WTC11 (cell line): ENCODE data around the gene MAPKAP1. TPM values are rescaled to one million over a fixed set of nuclear protein-coding genes. Genes with fewer than 3 reads are reported as not detected.

ENCODE experiments used
- ATAC-seq: fragments of 200-7000 bp; cut with Tn5 transposase; 2 replicates; pipeline ENCODE4 v1.10.0; 2021; ENCODE audit warnings: mild to moderate bottlenecking, moderate library complexity
- CTCF ChIA-PET: fragments of 300-600 bp; sonication (Branson Sonifier 250); formaldehyde crosslinking; loops from one replicate; lab custom pipeline; 2021; ENCODE audit warnings: antibody characterized with exemption; lab: Charles Lee
- POLR2A ChIA-PET: fragments of 350-600 bp; sonication (Branson Sonifier 250); formaldehyde crosslinking; loops from one replicate; lab custom pipeline; 2021; ENCODE audit warnings: antibody characterized with exemption; lab: Charles Lee
- DNase-seq: peaks from one replicate; pipeline ENCODE4 v3.0.0; 2021; ENCODE audit warnings: low spot score
- H3K27ac Mint-ChIP-seq: 2 replicates; pipeline ENCODE4 v1.8.0; 2021; ENCODE audit warnings: mixed read lengths
- H3K27me3 Mint-ChIP-seq: 2 replicates; pipeline ENCODE4 v1.8.0; 2021; ENCODE audit warnings: low read depth, mild to moderate bottlenecking, moderate library complexity, mixed read lengths
- H3K36me3 Mint-ChIP-seq: 2 replicates; pipeline ENCODE4 v1.8.0; 2021; ENCODE audit warnings: mixed read lengths
- H3K4me1 Mint-ChIP-seq: 2 replicates; pipeline ENCODE4 v1.8.0; 2022; ENCODE audit warnings: mixed read lengths
- H3K4me3 Mint-ChIP-seq: 2 replicates; pipeline ENCODE4 v1.8.0; 2021; ENCODE audit warnings: mild to moderate bottlenecking, moderate library complexity, mixed read lengths
- H3K9me3 Mint-ChIP-seq: 2 replicates; pipeline ENCODE4 v1.8.0; 2021; ENCODE audit warnings: mixed read lengths
- ARID4B ChIP-seq: sonication (generic); formaldehyde crosslinking; IDR thresholded peaks from 2 replicates; pipeline ENCODE4 v1.8.0; 2023; ENCODE audit warnings: missing genetic modification reagents, mild to moderate bottlenecking, borderline replicate concordance
- CREB1 ChIP-seq: sonication (generic); formaldehyde crosslinking; IDR thresholded peaks from 2 replicates; pipeline ENCODE4 v1.8.0; 2023; ENCODE audit warnings: mild to moderate bottlenecking, missing genetic modification reagents
- CTCF ChIP-seq: fragments of 200-600 bp; IDR thresholded peaks from 2 replicates; pipeline ENCODE4 v1.8.0; 2022; ENCODE audit warnings: antibody characterized with exemption
- JUN ChIP-seq: sonication (generic); formaldehyde crosslinking; IDR thresholded peaks from 2 replicates; pipeline ENCODE4 v1.8.0; 2023; ENCODE audit warnings: mild to moderate bottlenecking, missing genetic modification reagents
- MAX ChIP-seq: sonication (generic); formaldehyde crosslinking; IDR thresholded peaks from 2 replicates; pipeline ENCODE4 v1.8.0; 2022; ENCODE audit warnings: mild to moderate bottlenecking, missing genetic modification reagents
- MYBL2 ChIP-seq: sonication (generic); formaldehyde crosslinking; IDR thresholded peaks from 2 replicates; pipeline ENCODE4 v1.8.1; 2023; ENCODE audit warnings: mild to moderate bottlenecking, moderate library complexity, missing genetic modification reagents
- NR1H2 ChIP-seq: sonication (generic); formaldehyde crosslinking; IDR thresholded peaks from 2 replicates; pipeline ENCODE4 v1.9.0; 2021; ENCODE audit warnings: mild to moderate bottlenecking, moderate library complexity, missing genetic modification reagents
- OVOL2 ChIP-seq: fragments of 250-450 bp; sonication (Bioruptor Pico); IDR thresholded peaks from 2 replicates; pipeline ENCODE4 v1.9.0; 2021; ENCODE audit warnings: mild to moderate bottlenecking, borderline replicate concordance
- PRDM15 ChIP-seq: sonication (generic); formaldehyde crosslinking; IDR thresholded peaks from 2 replicates; pipeline ENCODE4 v1.8.0; 2022; ENCODE audit warnings: missing genetic modification reagents
- TCF7 ChIP-seq: sonication (generic); formaldehyde crosslinking; IDR thresholded peaks from 2 replicates; pipeline ENCODE4 v1.8.0; 2022; ENCODE audit warnings: mild to moderate bottlenecking, low read depth, missing genetic modification reagents, moderate library complexity
- ZBTB43 ChIP-seq: sonication (generic); formaldehyde crosslinking; IDR thresholded peaks from 2 replicates; pipeline ENCODE4 v1.8.1; 2023; ENCODE audit warnings: mild to moderate bottlenecking, missing genetic modification reagents
- ZMAT4 ChIP-seq: fragments of 250-450 bp; sonication (Bioruptor Pico); IDR thresholded peaks from 2 replicates; pipeline ENCODE4 v1.9.0; 2021; ENCODE audit warnings: mild to moderate bottlenecking
- ZNF219 ChIP-seq: sonication (generic); formaldehyde crosslinking; IDR thresholded peaks from 2 replicates; pipeline ENCODE4 v1.8.0; 2023; ENCODE audit warnings: missing genetic modification reagents, mild to moderate bottlenecking, borderline replicate concordance
- ZNF263 ChIP-seq: sonication (generic); formaldehyde crosslinking; IDR thresholded peaks from 2 replicates; pipeline ENCODE4 v1.8.1; 2022; ENCODE audit warnings: low read depth, mild to moderate bottlenecking, moderate library complexity, missing genetic modification reagents
- ZNF317 ChIP-seq: sonication (generic); formaldehyde crosslinking; IDR thresholded peaks from 2 replicates; pipeline ENCODE4 v1.8.1; 2023; ENCODE audit warnings: low read depth, mild to moderate bottlenecking, moderate library complexity, missing genetic modification reagents, borderline replicate concordance
- ZNF671 ChIP-seq: fragments of 250-450 bp; sonication (Bioruptor Pico); IDR thresholded peaks from 2 replicates; pipeline ENCODE4 v1.8.0; 2021; ENCODE audit warnings: mild to moderate bottlenecking
- total RNA-seq: library from RNA; stranded (reverse); gene quantifications from 3 replicates; pipeline ENCODE4 v1.2.3, GENCODE V29; 2021

The MAPKAP1 gene
- total RNA-seq, 1 experiment from 2014 or later = 111 TPM

GRCh38 chr9:125425170-125425897 is 281.7 kb downstream of the MAPKAP1 start:
- TF ChIP-seq ARID4B (CRISPR knock-in tag) (no peak), PRDM15 (CRISPR knock-in tag) (no peak), MAX (CRISPR knock-in tag) (no peak), ZNF219 (CRISPR knock-in tag) (no peak), ZNF671 (CRISPR knock-in tag) (no peak)
- ATAC-seq = no peak
- H3K27me3 Mint-ChIP-seq = no peaks in the 10 kb centered on the region
- no peaks in the 10 kb centered on the region for H3K9me3 Mint-ChIP-seq
- no peak for DNase-seq
- H3K4me3 Mint-ChIP-seq = no peak overlapping the region
- ChIA-PET CTCF (interaction anchor here (1.2 kb wide), 1 partner anchor 18 kb away, joined by 3 read pairs; no protein-coding TSS in a partner anchor), POLR2A (no interaction called here)
- no peaks in the 10 kb centered on the region for H3K4me1 Mint-ChIP-seq
- no peak overlapping the region for H3K27ac Mint-ChIP-seq
- H3K36me3 Mint-ChIP-seq = no peaks in the 10 kb centered on the region

GRCh38 chr9:125423964-125424363 is 283.0 kb downstream of the MAPKAP1 start:
- no peak overlapping the region for H3K27ac Mint-ChIP-seq
- no peaks in the 10 kb centered on the region for H3K27me3 Mint-ChIP-seq
- H3K36me3 Mint-ChIP-seq = no peaks in the 10 kb centered on the region
- H3K4me3 Mint-ChIP-seq = no peak overlapping the region
- DNase-seq (no peak), ATAC-seq (no peak)
- H3K4me1 Mint-ChIP-seq = no peaks in the 10 kb centered on the region
- H3K9me3 Mint-ChIP-seq = no peaks in the 10 kb centered on the region
- ChIA-PET CTCF (no interaction called here), POLR2A (no interaction called here)
- TF ChIP-seq MYBL2 (CRISPR knock-in tag) (no peak), JUN (CRISPR knock-in tag) (no peak), ZNF671 (CRISPR knock-in tag) (no peak), ZBTB43 (CRISPR knock-in tag) (no peak), TCF7 (CRISPR knock-in tag) (no peak), CREB1 (no peak), ZMAT4 (CRISPR knock-in tag) (no peak), CTCF (no peak), NR1H2 (CRISPR knock-in tag) (no peak), ZNF317 (CRISPR knock-in tag) (no peak), OVOL2 (no peak), ZNF263 (CRISPR knock-in tag) (no peak)
